Measurements from ENCODE around the gene CFAP300. TPM values are rescaled to one million over a fixed set of nuclear protein-coding genes. Genes with fewer than 3 reads are reported as not detected.

Gene CFAP300
- total and polyA plus RNA-seq, 2 donors from 2014 or later, result 4.3 to 8.2 TPM

DNA sequence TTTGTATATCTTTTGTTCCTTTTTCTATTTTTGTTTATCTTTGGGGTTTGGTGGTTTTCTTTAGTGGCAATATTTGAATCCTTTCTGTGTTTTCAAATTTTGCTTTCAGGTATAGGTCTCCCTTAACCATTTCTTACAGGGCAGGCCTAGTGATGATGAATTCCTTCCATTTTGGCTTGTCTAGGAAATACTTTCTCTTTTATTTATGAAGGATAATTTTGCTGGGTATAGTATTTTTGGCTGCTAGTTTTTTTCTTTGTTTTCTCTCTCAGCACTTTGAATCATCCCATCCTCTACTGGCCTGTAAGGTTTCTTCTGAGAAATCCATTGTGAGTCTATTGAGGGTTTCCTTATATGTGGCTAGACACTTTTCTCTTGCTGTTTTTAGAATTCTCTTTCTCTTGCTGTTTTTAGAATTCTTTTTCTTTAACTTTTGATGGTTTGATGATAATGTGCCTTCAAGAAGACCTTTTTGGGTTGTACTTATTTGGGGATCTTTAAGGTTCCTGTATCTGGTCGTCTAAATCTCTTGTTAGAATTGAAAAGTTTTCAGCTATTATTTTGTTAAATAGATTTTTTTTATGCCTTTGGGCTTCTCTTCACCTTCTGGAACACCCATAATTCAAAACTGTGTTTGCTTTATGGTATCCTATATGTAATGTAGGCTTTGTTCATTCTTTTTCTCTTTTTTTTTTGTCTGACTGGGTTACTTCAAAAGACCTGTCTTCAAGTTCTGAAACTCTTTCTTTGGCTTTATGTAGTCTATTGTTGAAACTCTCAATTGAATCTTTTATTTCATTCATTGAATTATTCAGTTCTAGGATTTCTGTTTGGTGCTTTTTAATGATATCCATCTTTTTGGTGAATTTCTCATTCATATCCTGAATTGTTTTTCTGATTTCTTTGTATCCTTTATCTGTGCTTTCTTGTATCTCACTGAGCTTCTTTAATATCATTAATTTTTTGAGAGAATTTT lies 24.5 kb downstream of the CFAP300 start:
- no peak overlapping the region for H3K27ac ChIP-seq (ENCODE audit: low read depth in 2 of 2, low read length in 2 of 2)
- TF ChIP-seq, protein P1, sequence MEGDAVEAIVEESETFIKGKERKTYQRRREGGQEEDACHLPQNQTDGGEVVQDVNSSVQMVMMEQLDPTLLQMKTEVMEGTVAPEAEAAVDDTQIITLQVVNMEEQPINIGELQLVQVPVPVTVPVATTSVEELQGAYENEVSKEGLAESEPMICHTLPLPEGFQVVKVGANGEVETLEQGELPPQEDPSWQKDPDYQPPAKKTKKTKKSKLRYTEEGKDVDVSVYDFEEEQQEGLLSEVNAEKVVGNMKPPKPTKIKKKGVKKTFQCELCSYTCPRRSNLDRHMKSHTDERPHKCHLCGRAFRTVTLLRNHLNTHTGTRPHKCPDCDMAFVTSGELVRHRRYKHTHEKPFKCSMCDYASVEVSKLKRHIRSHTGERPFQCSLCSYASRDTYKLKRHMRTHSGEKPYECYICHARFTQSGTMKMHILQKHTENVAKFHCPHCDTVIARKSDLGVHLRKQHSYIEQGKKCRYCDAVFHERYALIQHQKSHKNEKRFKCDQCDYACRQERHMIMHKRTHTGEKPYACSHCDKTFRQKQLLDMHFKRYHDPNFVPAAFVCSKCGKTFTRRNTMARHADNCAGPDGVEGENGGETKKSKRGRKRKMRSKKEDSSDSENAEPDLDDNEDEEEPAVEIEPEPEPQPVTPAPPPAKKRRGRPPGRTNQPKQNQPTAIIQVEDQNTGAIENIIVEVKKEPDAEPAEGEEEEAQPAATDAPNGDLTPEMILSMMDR (IDR thresholded peaks at IDR 0.05; ENCODE audit: borderline replicate concordance, extremely low read depth, insufficient read depth), result no peak
- FAIRE-seq (no peak), DNase-seq (no peak)
- intact Hi-C loops (cut with DNase I), result no loop called here
- no peak overlapping the region for H3K4me3 ChIP-seq (ENCODE audit: low read length in 3 of 3)
- H3K9ac ChIP-seq (ENCODE audit: low read length in 3 of 3), result no peak overlapping the region
- no peaks in the 10 kb centered on the region for H3K4me1 ChIP-seq (ENCODE audit: control insufficient read depth in 2 of 3, insufficient read depth in 2 of 3, low read depth in 1 of 3, low read length in 3 of 3)
- H3K36me3 ChIP-seq (ENCODE audit: control insufficient read depth in 2 of 3, insufficient read depth in 3 of 3, low read length in 3 of 3), result no peaks in the 10 kb centered on the region
- H3K9me3 ChIP-seq (ENCODE audit: control insufficient read depth in 2 of 3, insufficient read depth in 1 of 3, low read length in 3 of 3), result peaks cover 0 to 19% (median 8%) of the 10 kb centered on the region in 3 donors
- no peaks in the 10 kb centered on the region for H3K27me3 ChIP-seq (ENCODE audit: control insufficient read depth, insufficient read depth, low read length)

DNA sequence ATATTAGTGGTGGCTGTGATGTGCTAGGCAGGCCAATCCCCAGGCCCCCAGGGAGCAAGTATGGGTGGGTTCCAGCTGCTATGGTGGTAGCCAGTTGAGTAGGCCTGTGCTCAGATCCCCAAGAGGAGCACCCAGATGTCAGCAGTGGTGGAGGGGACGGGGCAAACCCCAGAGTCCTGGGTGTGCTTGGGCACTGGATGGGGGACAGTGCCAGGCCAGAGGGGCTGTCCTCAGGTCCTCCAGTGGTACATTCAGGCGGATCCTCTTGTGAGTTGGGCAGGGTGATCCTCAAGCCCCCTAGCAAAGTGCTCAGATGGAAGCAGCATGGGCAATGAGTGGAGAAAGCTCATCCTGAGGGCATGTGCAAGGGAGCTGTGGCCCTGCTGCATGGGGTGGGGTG lies 26.0 kb downstream of the CFAP300 start:
- TF ChIP-seq, protein P1 (IDR thresholded peaks at IDR 0.05; ENCODE audit: borderline replicate concordance, extremely low read depth, insufficient read depth), result no peak
- DNase-seq (no peak), FAIRE-seq (no peak)
- no peaks in the 10 kb centered on the region for H3K4me1 ChIP-seq (ENCODE audit: control insufficient read depth in 2 of 3, insufficient read depth in 2 of 3, low read depth in 1 of 3, low read length in 3 of 3)
- H3K9me3 ChIP-seq (ENCODE audit: control insufficient read depth in 2 of 3, insufficient read depth in 1 of 3, low read length in 3 of 3), result peaks cover 0 to 19% (median 8%) of the 10 kb centered on the region in 3 donors
- no peak overlapping the region for H3K4me3 ChIP-seq (ENCODE audit: low read length in 3 of 3)
- no peak overlapping the region for H3K27ac ChIP-seq (ENCODE audit: low read depth in 2 of 2, low read length in 2 of 2)
- intact Hi-C loops (cut with DNase I), result no loop called here
- H3K9ac ChIP-seq (ENCODE audit: low read length in 3 of 3), result no peak overlapping the region
- H3K27me3 ChIP-seq (ENCODE audit: control insufficient read depth, insufficient read depth, low read length), result no peaks in the 10 kb centered on the region
- H3K36me3 ChIP-seq (ENCODE audit: control insufficient read depth in 2 of 3, insufficient read depth in 3 of 3, low read length in 3 of 3), result no peaks in the 10 kb centered on the region

DNA sequence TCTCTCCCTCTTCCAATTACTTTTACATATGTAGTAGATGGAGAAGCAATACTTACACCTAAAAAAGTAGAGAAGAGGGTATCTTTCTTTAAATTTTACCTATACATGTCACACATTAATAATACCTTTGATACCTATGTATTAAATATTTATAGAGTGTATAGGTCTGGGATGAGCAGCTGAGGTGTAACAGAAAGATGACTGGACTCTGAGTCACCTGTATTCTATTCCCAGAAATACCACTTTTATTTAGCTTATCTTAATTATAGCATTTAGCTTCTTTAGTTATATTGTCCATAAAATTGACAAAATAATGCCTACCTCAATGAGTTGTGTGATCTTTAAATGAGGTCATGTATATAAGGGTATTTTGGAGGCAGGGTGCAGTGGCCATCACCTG lies 32.4 kb downstream of the CFAP300 start:
- TF ChIP-seq, protein P1 (IDR thresholded peaks at IDR 0.05; ENCODE audit: borderline replicate concordance, extremely low read depth, insufficient read depth), result no peak
- DNase-seq, result no peak
- Histone ChIP-seq H3K9me3 (ENCODE audit: control insufficient read depth in 2 of 3, insufficient read depth in 1 of 3, low read length in 3 of 3) (no peaks in the 10 kb centered on the region), H3K36me3 (ENCODE audit: control insufficient read depth in 2 of 3, insufficient read depth in 3 of 3, low read length in 3 of 3) (no peaks in the 10 kb centered on the region), H3K9ac (ENCODE audit: low read length in 3 of 3) (no peak overlapping the region), H3K27ac (ENCODE audit: low read depth in 2 of 2, low read length in 2 of 2) (no peak overlapping the region), H3K4me3 (ENCODE audit: low read length in 3 of 3) (no peak overlapping the region), H3K4me1 (ENCODE audit: control insufficient read depth in 2 of 3, insufficient read depth in 2 of 3, low read depth in 1 of 3, low read length in 3 of 3) (no peaks in the 10 kb centered on the region), H3K27me3 (ENCODE audit: control insufficient read depth, insufficient read depth, low read length) (no peaks in the 10 kb centered on the region)
- FAIRE-seq, result no peak
- intact Hi-C loops (cut with DNase I), result no loop called here

Measured in kidney (tissue), 14 donors.